ENCODE data around the gene DYDC1.

DNA sequence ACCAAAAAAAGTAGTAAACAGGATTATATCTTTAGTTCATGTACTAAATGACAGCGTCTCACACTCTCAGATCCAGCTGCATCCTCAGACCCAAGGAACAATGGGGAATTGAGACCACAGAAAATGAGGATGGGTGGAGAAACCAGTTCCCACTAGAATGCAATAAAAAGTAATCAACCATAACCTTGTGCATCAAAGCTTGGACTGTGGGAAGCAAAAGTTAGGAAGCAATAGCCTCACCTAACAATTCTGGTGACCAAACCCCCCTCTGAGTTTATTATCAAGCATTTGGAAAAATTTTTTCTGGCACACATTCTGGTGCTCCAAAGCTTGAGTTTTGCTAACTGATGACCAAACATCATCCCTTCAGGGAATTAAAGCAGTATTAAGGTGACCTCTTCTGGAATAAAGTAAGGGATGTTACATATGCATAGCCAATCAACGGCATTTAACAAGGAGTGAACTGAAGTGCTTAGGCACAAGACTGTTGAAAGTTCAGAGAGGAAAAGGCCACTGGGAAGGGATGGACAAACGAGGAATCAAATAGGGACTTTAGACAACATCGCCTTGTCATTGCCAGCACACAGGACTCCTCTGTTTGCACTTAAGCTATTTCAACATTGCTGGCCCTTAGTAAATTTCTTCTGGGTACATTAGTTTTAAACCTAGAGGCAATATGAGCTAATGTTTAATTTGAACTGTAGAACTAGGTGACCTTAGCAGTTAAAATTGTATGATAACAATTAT, 65.9 kb downstream of the DYDC1 start:
- TF ChIP-seq ZFP30 (CRISPR knock-in tag; IDR thresholded peaks at IDR 0.05) (no peak), TCF4 (CRISPR knock-in tag; IDR thresholded peaks at IDR 0.05; ENCODE audit: borderline replicate concordance) (no peak), ZC3H10 (CRISPR knock-in tag; IDR thresholded peaks at IDR 0.05) (no peak)
